GM23338 (cell line): ENCODE results near the gene PAX5. TPM values are rescaled to one million over a fixed set of nuclear protein-coding genes. Genes with fewer than 3 reads are reported as not detected.

ENCODE experiments used
- ATAC-seq: fragments of 200-7000 bp; cut with Tn5 transposase; 3 replicates; pipeline ENCODE4 v1.9.1; 2020
- DNase-seq: peaks from one replicate; pipeline ENCODE4 v3.0.0-alpha.2; 2015; ENCODE audit warnings: low spot score
- H2AFZ ChIP-seq: fragments of 200-600 bp; sonication (generic); 2 replicates; pipeline ENCODE4 v1.8.0; 2016; ENCODE audit warnings: antibody characterized with exemption, mild to moderate bottlenecking, moderate library complexity
- H3F3A ChIP-seq: fragments of 200-600 bp; sonication (generic); replicated peaks from 2 replicates; pipeline ENCODE4 v1.8.0; 2017; ENCODE audit warnings: antibody characterized with exemption, mixed run types, low read depth
- H3K27ac ChIP-seq: fragments of 200-600 bp; sonication (generic); 2 replicates; pipeline ENCODE4 v1.6.1; 2016; ENCODE audit warnings: low read depth
- H3K27me3 ChIP-seq: fragments of 200-600 bp; sonication (generic); 2 replicates; pipeline ENCODE4 v1.8.0; 2016; ENCODE audit warnings: mild to moderate bottlenecking, mixed run types, moderate library complexity; ENCODE audit not compliant: insufficient read depth
- H3K36me3 ChIP-seq: fragments of 200-600 bp; sonication (generic); 2 replicates; pipeline ENCODE4 v1.8.0; 2016; ENCODE audit warnings: mild to moderate bottlenecking; ENCODE audit not compliant: insufficient read depth
- H3K4me1 ChIP-seq: fragments of 200-600 bp; sonication (generic); 2 replicates; pipeline ENCODE4 v1.8.0; 2016; ENCODE audit warnings: mild to moderate bottlenecking, moderate library complexity; ENCODE audit not compliant: insufficient read depth
- H3K4me2 ChIP-seq: fragments of 200-600 bp; sonication (generic); 2 replicates; pipeline ENCODE4 v1.7.1; 2017; ENCODE audit warnings: mixed run types
- H3K4me3 ChIP-seq: fragments of 200-600 bp; sonication (generic); 2 replicates; pipeline ENCODE4 v1.6.1; 2016; ENCODE audit warnings: mixed run types
- H3K79me2 ChIP-seq: fragments of 200-600 bp; sonication (generic); replicated peaks from 2 replicates; pipeline ENCODE4 v1.8.0; 2017; ENCODE audit warnings: mild to moderate bottlenecking; ENCODE audit not compliant: insufficient read depth
- H3K9me2 ChIP-seq: fragments of 200-600 bp; sonication (generic); 2 replicates; pipeline ENCODE4 v1.8.0; 2017; ENCODE audit not compliant: insufficient read depth
- H4K20me1 ChIP-seq: fragments of 200-600 bp; sonication (generic); replicated peaks from 2 replicates; pipeline ENCODE4 v1.8.0; 2017; ENCODE audit warnings: mild to moderate bottlenecking; ENCODE audit not compliant: insufficient read depth
- H3K27ac Mint-ChIP-seq: 2 replicates; pipeline ENCODE4 v1.8.0; 2020; ENCODE audit warnings: inconsistent platforms, mild to moderate bottlenecking, moderate library complexity, mixed read lengths
- H3K27me3 Mint-ChIP-seq: 3 replicates; pipeline ENCODE4 v1.8.0; 2022; ENCODE audit warnings: low read depth, mild to moderate bottlenecking, moderate library complexity, mixed read lengths, inconsistent platforms; ENCODE audit not compliant: insufficient read depth, poor library complexity
- H3K36me3 Mint-ChIP-seq: 3 replicates; pipeline ENCODE4 v1.8.0; 2021; ENCODE audit warnings: low read depth, mild to moderate bottlenecking, inconsistent platforms, moderate library complexity, mixed read lengths
- H3K4me1 Mint-ChIP-seq: 3 replicates; pipeline ENCODE4 v1.8.0; 2020; ENCODE audit warnings: mild to moderate bottlenecking, inconsistent platforms, mixed read lengths
- H3K4me3 Mint-ChIP-seq: 3 replicates; pipeline ENCODE4 v1.8.0; 2021; ENCODE audit warnings: moderate library complexity, mild to moderate bottlenecking, inconsistent platforms, mixed read lengths
- H3K9me3 Mint-ChIP-seq: 3 replicates; pipeline ENCODE4 v1.8.0; 2020; ENCODE audit warnings: moderate library complexity, mild to moderate bottlenecking, inconsistent platforms, mixed read lengths
- CREB1 ChIP-seq: fragments of 250-450 bp; sonication (Bioruptor Pico); IDR thresholded peaks from 2 replicates; pipeline ENCODE4 v1.5.0; 2020; ENCODE audit warnings: low read depth, mild to moderate bottlenecking, moderate library complexity
- EZH2phosphoT487 ChIP-seq: fragments of 200-600 bp; sonication (generic); IDR thresholded peaks from one replicate; pipeline ENCODE4 v1.8.1; 2018; ENCODE audit warnings: antibody characterized with exemption; ENCODE audit not compliant: unreplicated experiment
- NANOG ChIP-seq: IDR thresholded peaks from 2 replicates; pipeline ENCODE4 v1.6.1; 2016; ENCODE audit warnings: antibody characterized with exemption, borderline replicate concordance
- STAT1 ChIP-seq: IDR thresholded peaks from one replicate; pipeline ENCODE4 v1.6.1; 2016; ENCODE audit warnings: antibody characterized with exemption; ENCODE audit not compliant: unreplicated experiment
- ZNF331 ChIP-seq: fragments of 250-450 bp; sonication (Bioruptor Pico); IDR thresholded peaks from 2 replicates; pipeline ENCODE4 v1.5.0; 2020; ENCODE audit warnings: low read depth, mild to moderate bottlenecking, moderate library complexity
- ZNF462 ChIP-seq: fragments of 250-450 bp; sonication (Bioruptor Pico); IDR thresholded peaks from 2 replicates; pipeline ENCODE4 v1.5.0; 2020; ENCODE audit warnings: mild to moderate bottlenecking, moderate library complexity
- polyA plus RNA-seq: library from polyadenylated mRNA; unstranded; fragments of >200 nt; fragmentation: Nextera tagmentation; extraction: Ambion mirVana; gene quantifications from 2 replicates; pipeline ENCODE4 v1.2.1, GENCODE V29; 2016
- total RNA-seq: library from RNA; depleted of rRNA; stranded (reverse); fragments of >200 nt; shearing (Covaris generic); gene quantifications from 2 replicates; pipeline ENCODE4 v1.2.3, GENCODE V29; 2014
- TF ChIP-seq, protein P1 (sequence below): IDR thresholded peaks from one replicate; pipeline ENCODE4 v1.6.1; 2018; ENCODE audit warnings: antibody characterized with exemption; ENCODE audit not compliant: unreplicated experiment

PAX5 gene
- total and polyA plus RNA-seq, 2 experiments from 2014 or later = 0.17 to 0.60 TPM

- TF ChIP-seq ZNF462 (CRISPR knock-in tag) (no peak), STAT1 (no peak), EZH2phosphoT487 (no peak)
Observed at GRCh38 chr9:36839131-36839885, 194.8 kb downstream of the PAX5 start (continued).

DNA sequence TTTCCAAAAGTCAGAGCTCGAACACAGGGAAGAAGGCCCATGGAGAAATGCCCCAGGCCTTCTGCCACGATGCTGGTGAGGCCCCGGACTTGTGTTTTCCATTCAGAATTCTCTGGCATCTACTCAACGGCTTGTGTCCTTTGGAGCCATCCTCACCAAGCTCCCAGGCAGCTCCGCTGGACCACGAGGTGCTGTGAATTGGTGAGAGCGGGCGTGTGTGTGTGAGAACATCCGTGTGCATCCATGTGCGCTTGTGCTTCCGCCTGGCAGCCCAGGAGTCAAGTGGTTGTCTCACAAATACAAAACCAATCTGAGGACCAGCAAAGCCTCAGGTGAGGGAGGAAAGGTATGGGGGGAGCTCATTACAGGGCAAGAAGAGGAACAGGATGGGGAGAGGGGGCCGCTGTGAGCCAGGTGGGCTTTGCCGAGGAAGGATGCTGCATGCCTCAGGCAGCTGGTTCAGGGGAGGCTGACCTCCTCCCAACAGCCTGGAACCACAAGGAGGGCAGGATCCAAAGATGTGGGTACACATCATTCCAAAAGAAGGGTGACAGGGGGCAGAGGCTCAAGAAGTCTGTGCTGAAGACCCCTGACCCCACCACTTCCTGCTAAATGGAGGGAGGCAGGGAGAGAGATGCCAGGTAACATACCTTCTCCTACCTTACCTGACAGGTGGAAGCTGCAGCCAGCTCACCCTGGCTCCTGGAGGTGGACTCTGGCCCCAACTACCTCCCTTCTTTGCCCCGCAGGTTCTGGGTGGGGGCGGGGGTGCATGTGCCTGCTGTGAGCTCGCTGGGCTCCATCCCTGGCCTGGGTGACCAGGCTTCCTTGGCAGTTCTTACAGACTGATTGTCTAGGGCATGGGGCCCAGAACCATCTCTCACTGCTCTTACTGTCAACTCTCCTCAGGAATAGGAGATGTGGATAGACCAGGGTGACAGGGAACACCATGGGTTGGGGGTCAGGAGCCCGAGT lies 196.3 kb downstream of the PAX5 start:
- H3K9me2 ChIP-seq = no peaks in the 10 kb centered on the region
- H3K27ac ChIP-seq = no peak overlapping the region
- H3K79me2 ChIP-seq = no peaks in the 10 kb centered on the region
- no peak overlapping the region for H3K27ac Mint-ChIP-seq
- no peak overlapping the region for H2AFZ ChIP-seq
- H3K4me3 Mint-ChIP-seq = no peak overlapping the region
- no peak for DNase-seq
- H3K27me3 Mint-ChIP-seq = peaks cover 13% of the 10 kb centered on the region
- TF ChIP-seq, protein P1, sequence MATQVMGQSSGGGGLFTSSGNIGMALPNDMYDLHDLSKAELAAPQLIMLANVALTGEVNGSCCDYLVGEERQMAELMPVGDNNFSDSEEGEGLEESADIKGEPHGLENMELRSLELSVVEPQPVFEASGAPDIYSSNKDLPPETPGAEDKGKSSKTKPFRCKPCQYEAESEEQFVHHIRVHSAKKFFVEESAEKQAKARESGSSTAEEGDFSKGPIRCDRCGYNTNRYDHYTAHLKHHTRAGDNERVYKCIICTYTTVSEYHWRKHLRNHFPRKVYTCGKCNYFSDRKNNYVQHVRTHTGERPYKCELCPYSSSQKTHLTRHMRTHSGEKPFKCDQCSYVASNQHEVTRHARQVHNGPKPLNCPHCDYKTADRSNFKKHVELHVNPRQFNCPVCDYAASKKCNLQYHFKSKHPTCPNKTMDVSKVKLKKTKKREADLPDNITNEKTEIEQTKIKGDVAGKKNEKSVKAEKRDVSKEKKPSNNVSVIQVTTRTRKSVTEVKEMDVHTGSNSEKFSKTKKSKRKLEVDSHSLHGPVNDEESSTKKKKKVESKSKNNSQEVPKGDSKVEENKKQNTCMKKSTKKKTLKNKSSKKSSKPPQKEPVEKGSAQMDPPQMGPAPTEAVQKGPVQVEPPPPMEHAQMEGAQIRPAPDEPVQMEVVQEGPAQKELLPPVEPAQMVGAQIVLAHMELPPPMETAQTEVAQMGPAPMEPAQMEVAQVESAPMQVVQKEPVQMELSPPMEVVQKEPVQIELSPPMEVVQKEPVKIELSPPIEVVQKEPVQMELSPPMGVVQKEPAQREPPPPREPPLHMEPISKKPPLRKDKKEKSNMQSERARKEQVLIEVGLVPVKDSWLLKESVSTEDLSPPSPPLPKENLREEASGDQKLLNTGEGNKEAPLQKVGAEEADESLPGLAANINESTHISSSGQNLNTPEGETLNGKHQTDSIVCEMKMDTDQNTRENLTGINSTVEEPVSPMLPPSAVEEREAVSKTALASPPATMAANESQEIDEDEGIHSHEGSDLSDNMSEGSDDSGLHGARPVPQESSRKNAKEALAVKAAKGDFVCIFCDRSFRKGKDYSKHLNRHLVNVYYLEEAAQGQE = no peak
- no peak for TF ChIP-seq ZNF331 (CRISPR knock-in tag)
- no peak for TF ChIP-seq STAT1
- no peak for TF ChIP-seq NANOG
- TF ChIP-seq CREB1 (CRISPR knock-in tag) = no peak
- no peaks in the 10 kb centered on the region for H4K20me1 ChIP-seq
- no peaks in the 10 kb centered on the region for H3K9me3 Mint-ChIP-seq
- H3K27me3 ChIP-seq = no peaks in the 10 kb centered on the region
- no peak overlapping the region for H3K4me2 ChIP-seq
- H3K4me3 ChIP-seq = no peak overlapping the region
- peaks cover 16% of the 10 kb centered on the region; the same call in 1 of the 2 replicates for H3K4me1 ChIP-seq
- H3K36me3 ChIP-seq = no peaks in the 10 kb centered on the region
- ATAC-seq = no peak
- H3F3A ChIP-seq = no peaks in the 10 kb centered on the region
- H3K4me1 Mint-ChIP-seq = peaks cover 30% of the 10 kb centered on the region
- no peaks in the 10 kb centered on the region for H3K36me3 Mint-ChIP-seq
